HTERT RPE-1 (cell line): Measurements from ENCODE around the gene PI16.

Experiments used
- in situ Hi-C: fragments of 300-500 bp; cut with MboI; formaldehyde crosslinking; loops from 4 replicates; pipeline ENCODE4 v1.14.3; 2020; ENCODE audit warnings: low sequenced_read_pairs

PI16 gene

DNA sequence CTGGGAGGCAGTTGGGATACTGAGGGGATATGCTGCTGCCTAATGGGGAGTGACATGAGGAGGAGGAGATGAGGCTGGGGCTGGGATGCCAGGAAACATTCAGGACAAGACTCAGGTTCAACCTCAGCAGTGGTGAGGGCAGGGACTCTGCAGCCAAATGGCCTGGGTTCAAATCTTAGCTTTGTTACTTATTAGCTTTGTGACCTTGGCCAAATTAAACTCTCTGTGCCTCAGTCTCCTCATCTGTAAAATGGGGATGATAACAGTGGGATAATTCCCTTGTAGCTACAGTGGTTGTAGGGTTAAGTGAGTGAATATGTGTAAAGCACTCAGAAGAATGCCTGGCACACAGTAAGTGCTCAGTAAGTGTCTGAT lies 1.9 kb downstream of the PI16 start:
- in situ Hi-C loops: no loop called here

DNA sequence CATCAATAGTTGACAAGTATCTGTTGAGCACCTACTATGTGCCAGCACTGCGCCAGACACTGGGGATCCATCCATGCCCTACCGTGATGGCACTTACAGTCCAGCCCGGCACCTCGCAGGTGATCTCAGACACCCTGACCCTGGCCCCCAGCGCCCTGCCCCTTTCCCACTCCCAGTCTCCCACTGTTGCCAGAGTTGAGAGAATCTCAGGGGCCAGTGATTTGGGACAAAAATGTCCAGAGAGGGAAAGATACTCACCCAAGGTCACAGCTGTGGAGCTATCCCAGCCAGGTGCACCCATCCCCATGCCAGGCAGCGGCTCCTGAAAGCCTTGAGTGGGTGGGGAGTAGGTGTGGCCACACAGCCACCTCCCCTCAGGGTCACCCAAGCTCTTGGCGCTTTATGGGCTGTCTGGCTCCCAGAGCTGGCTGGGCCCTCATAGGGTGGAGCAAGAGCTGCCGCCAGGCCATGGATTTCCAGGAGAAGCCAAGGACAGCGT lies 3.3 kb downstream of the PI16 start:
- in situ Hi-C loops: no loop called here

DNA sequence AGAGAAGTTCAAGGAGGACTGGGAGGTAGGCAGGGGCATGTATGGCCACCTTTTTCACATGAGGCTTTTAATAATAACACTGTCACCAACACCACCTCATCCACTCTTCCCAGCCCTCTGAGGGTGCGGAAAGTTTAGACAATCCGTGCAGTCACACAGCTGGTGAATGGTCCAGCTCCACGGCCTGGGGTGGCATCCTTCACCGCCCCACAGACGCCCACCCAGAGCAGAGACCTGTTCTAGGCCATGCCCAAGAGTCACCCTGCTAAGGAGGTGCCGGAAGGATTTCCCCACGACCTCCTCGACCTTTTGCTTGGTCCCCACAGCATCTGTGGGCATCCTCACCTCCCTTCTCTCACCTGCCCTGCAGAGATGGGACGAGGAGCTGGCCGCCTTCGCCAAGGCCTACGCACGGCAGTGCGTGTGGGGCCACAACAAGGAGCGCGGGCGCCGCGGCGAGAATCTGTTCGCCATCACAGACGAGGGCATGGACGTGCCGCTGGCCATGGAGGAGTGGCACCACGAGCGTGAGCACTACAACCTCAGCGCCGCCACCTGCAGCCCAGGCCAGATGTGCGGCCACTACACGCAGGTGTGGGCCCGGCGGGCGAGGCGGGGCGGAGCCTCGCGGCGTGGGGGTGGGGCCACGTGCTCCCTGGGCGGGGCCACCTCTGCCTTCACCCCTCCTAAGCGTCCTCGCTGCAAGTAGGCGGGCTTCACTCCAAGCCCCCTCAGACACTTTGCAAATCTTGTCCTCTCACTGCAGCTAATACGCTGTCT lies 4.4 kb downstream of the PI16 start:
- in situ Hi-C loops: no loop called here

DNA sequence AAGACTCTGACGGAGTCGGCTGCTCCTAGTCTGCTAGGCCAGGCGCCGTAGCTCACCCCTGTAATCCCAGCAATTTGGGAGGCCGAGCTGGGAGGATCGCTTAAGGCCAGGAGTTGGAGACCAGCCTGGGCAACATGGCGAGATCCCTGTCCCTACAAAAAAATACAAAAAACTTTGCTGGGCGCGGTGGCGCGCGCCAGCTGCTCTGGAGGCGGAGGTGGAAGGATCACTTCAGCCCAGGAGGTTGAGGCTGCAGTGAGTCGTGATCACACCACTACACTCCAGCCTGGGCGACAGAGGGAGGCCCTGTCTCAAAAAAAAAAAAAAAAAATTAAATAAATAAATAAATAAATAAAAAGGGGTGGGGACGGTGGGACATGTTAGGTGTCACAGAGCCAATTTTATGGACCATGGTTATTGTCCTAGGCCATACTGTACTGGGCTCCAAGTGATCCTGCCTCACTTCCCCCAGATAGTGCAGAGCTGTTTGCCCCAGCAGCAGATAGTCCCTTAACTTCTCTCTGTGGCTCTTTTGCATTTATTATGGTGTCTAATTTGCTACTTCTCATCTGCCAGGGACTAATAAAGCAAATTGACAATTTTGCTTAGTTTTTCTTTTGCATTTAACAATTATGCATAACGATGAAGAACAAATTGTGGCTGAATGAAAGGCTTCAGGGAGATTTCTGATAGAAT lies 5.2 kb downstream of the PI16 start:
- in situ Hi-C loops: no loop called here

DNA sequence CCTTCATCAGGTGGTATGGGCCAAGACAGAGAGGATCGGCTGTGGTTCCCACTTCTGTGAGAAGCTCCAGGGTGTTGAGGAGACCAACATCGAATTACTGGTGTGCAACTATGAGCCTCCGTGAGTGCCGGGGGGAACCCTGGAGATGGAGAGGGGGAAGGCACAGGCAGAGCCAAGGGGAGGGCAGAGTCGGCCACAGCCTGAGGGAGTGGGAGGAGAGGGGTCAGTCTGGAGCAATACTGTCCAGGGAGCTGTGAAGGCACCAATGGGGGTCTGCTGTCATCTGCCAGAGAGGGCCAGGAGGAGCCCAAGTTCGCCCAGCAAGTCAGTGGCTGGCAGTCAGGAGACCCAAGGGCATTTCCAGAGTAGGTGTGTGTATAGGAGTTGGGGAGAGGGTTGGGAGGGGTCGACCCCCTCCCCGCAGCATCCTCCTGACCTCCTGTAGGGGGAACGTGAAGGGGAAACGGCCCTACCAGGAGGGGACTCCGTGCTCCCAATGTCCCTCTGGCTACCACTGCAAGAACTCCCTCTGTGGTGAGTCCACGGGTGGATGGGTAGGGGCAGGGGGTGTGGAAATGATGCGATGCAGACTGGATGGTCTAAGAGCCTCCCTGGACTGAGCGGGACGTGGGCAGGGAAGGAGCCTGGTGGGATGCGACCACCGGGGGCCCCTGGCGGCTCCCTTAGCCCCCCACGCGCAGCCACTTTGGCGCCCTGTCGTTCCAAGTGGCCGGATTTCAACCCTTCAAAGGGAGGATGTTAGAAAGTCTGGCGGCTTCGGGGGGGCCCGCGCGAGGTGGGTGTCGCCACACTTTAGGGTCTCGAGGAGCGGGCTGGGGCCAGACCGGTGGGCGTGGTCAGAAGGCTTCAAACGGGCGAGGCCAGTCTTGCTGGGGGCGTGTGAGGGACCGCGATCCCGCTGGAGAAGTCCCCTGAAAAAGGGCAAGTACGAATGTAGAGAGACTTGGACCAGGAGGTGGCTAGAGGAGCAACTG lies 7.2 kb downstream of the PI16 start:
- in situ Hi-C loops: no loop called here

DNA sequence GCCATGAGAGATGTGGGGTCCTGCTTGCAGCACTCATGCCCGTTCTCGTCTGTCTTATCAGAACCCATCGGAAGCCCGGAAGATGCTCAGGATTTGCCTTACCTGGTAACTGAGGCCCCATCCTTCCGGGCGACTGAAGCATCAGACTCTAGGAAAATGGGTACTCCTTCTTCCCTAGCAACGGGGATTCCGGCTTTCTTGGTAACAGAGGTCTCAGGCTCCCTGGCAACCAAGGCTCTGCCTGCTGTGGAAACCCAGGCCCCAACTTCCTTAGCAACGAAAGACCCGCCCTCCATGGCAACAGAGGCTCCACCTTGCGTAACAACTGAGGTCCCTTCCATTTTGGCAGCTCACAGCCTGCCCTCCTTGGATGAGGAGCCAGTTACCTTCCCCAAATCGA lies 8.3 kb downstream of the PI16 start:
- in situ Hi-C loops: no loop called here

DNA sequence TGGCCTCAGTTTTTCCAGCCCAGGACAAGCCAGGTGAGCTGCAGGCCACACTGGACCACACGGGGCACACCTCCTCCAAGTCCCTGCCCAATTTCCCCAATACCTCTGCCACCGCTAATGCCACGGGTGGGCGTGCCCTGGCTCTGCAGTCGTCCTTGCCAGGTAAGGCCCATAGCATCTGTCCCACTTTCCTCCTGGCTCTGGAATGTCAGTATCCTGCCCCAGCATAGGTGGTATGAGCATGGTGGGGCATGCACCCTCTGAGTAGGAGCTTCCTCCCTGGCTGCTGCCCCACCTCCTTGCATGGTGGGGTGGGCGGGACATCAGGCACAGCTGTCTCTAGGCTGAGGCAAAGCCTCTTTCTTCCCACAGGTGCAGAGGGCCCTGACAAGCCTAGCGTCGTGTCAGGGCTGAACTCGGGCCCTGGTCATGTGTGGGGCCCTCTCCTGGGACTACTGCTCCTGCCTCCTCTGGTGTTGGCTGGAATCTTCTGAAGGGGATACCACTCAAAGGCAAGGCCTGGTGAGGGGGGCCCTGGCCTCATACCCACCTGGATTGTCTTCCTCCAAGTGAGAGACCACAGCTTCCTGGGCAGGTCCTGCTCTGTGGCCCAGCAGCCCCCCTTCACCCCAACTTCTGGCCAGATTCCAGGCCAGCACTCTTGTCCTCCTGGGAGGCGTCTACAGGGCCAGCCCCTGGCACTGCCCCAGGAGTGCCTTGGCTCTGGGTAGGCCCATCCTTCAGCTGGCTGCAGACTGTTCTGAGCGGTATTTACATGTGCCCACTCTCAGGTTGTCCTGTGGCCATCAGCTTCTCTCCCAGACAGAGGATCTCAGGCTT lies 9.1 kb downstream of the PI16 start:
- in situ Hi-C loops: no loop called here

DNA sequence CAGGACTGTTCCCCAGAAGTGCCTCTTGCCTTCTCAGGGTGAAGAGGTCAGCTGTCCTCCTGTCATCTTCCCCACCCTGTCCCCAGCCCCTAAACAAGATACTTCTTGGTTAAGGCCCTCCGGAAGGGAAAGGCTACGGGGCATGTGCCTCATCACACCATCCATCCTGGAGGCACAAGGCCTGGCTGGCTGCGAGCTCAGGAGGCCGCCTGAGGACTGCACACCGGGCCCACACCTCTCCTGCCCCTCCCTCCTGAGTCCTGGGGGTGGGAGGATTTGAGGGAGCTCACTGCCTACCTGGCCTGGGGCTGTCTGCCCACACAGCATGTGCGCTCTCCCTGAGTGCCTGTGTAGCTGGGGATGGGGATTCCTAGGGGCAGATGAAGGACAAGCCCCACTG lies 9.8 kb downstream of the PI16 start:
- in situ Hi-C loops: no loop called here

DNA sequence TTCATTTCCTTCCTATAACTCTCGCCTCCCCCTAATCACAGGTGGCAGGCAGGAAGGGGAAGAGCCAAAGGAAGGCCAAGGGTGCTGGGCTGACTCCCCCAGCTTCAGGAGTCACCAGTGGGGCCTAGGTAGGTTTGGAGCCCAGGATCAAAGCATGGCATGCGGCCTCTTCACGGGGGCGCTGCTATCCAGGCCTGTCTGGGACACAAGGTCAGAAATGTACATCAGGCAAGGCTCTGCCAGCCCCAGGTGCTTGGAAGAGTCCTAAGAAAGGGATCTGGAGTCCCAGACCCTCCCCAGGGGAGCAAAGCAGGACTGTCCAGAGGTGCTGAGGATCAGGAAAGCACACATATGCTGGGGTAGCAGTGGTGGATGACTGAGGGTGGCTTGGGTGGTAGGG lies 10.4 kb downstream of the PI16 start:
- in situ Hi-C loops: no loop called here

DNA sequence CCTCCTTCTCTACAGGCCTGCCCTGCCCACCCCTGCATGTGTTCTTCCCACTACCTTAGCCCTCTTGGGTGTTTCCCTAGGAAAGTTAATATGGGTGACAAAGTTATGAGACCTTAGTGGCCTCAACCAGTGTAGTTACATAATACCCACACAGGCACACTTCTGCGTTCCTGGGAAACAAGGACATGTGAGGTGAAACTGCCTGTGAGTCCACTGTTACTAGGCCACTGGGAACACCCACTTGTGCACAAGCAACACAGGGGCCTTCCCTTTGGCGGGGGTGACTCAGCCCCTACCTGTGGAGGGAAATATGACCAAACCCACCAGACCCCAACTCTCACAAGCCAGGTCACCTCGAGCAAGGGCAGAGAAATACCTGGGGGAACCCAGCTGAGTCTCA lies 12.8 kb downstream of the PI16 start:
- in situ Hi-C loops: no loop called here

DNA sequence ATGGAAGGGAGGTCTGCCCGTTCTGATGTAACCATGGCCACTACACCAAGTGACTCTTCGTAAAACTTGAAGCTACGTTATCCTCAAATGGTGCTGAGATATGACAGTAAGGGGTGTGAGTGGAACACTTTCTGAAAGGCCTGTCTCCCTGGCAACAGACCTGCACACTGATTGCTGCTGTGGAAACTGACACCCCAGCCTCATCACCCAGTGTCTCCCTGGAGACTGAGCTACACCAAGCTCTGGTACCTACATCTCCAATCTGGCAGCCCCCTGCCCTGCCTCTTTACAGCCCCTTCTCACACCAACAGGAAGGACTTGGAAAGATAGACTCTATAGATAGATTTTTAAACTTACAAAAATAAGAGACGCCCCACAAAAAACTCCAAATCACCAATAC lies 13.2 kb downstream of the PI16 start:
- in situ Hi-C loops: no loop called here

DNA sequence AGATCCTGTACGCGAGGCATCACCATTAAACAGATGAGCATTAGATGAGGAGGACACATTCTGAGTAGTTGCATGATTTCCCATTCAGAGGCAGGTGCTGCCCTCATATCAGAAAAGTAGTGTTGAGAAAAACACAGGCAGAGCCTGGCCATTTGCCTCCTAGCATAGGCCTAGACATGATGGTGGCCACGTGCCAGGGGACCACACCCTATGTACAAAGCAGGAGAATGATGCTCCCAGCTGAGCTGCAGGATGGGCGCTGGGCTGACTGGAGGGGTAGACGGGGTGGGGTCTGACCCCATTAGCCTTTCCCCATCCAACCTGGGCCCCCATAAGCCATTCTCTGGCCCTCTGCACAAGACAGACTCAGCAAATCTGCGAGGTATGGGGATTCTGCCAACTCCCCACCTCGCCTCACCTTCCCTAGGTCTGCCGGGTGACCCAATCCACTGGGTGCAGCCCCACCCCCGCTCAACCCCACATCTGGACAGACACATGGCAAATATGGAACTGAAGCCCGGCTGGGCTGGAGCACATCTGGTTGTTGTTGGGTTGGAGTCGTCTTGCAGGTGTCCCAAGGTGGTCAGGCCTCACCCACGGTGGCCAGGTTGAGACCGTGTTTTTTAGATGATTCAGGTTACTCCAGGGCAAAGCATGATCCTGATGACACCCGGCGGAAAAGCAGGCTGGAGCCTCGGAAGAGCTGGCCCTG lies 13.9 kb downstream of the PI16 start:
- in situ Hi-C loops: no loop called here

DNA sequence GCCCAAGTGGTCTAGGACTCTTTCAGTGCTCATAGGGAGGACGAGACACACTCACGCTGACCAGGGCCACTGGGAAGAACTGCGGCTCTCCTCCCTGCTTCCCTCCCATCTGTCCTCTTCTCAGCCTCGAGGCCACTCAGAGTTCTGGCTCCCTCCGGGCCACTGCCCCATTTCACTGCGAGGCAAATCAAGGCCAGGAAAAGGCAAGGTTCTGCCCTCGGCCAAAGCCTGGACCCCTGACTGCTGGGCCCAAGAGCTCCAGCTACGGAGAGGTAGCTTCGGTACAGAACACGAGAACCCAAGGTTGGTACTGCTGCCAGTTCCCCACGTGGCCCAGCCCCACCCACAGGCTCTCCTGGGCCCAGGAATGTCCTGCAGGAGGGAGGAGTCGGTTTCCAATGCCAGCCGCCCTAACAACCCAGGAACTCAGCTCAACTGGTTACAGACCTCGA lies 14.7 kb downstream of the PI16 start:
- in situ Hi-C loops: no loop called here

DNA sequence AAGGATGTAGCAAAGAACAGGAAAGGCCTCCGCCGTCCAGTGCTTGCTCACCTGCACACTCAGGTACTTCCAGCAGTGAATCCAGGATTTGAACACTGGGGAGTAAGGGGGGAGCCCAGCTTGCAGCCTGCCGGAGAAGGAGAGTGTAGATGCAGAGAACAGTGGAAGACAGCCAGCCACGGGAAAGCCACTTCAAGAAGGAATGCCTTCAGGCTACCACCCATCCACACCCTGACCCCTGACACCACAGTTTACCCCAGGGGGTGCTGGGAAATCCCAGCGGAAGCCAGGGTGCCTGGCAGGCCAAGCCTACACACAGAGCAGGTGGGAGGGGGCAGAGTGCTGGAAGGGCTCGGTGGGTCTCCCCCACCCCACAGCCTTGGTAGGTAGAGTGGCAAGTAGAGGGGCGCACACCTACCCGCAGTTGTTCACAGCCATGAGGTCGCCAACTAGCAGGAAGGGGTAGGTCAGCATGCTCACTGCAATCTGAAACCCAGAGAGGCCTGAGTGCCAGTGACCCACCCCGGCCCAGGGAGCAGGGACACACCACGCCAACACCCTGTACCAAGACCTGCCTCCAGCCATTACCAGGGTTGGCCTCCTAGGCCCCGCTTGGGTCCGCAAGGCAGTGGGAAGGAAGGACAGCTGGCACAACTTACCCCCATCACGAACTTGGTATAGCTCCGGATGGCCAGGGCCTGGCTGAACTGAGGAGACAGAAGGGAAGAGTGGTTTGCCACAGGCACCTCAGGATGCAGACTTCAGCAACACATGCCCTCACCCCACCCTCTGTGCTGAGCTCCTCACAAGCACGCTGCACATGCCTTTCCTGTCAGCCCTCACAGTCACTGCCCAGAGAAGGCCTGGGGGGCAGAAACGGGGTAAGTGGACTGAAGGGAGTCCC lies 15.7 kb downstream of the PI16 start:
- in situ Hi-C loops: no loop called here

DNA sequence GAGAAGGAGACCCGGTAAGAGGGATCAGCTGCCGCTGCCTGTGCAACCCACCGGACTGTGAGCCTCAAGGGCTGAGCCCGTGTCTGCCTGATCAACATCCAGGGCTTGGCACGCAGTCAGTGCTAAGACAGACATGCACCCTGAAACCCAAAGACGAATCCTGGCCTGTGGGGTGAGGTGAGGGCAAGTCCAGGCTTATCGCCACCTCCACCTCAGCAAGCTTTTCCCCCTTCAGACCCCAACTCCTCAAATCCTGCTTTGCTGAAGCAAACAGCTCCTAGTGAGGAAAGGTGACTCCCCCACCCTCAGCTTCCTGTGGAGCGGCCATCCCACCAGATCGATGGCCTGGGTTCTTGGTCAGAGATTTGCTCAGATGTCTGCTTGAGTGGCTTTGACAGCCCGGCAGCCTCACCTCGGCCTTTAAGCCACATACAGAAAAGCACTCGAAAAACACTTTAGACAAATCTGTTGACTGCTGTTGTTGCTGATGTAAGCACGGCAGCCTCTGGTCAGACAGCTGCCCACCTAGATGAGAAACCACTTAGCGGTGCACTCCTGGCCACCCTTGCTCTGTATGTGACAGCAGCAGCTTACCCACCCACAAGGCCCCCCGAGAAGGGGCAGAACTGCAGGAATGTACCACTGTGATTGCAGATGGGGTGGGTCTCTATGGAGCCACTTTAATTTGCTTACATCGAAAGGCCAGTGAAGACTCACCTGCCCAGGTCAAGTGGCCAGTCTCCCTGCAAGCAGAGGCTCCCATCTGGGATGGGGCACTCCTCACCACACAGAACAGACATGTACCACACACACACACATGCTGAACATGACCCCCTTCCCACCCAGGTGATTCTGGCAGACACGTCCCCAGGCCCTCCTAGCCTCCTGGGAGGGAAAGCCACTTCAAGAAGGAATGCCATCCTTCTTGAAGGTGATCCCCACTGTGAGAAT lies 16.6 kb downstream of the PI16 start:
- in situ Hi-C loops: no loop called here

DNA sequence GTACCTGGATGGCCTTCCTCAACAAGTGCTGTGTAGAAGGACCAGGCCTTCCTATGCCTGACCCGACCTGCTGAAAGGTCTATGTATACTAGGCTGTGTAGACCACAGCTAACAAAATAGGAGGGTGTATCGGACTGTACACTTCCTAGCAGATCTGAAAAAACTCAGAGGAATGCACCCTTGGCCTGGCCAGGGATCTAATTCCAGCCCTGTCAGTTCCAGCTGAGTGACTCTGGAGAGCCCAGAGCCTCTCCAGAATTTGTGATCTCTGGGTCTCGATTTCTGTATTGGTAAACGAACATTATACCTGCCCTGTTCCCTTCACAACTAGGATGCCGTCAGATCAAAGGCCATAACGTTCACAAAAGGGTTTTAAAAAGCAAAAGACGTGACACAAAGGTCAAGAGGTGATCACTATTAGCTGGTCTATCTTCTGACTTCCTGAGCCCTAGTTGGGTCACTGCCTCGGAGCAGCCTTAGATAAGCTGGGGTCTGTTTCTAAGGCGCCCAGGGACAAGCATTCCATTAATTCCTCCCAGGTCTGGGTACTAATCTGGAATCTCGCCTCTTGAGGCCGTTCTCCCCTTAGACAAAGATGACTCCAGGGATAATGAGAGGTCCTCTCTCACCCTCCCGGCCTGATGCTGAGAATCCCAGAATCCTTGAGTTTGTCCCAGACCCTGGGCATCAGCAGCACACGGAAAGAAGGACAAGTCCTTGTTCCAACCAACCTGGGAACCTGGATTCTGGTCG lies 17.6 kb downstream of the PI16 start:
- in situ Hi-C loops: no loop called here

DNA sequence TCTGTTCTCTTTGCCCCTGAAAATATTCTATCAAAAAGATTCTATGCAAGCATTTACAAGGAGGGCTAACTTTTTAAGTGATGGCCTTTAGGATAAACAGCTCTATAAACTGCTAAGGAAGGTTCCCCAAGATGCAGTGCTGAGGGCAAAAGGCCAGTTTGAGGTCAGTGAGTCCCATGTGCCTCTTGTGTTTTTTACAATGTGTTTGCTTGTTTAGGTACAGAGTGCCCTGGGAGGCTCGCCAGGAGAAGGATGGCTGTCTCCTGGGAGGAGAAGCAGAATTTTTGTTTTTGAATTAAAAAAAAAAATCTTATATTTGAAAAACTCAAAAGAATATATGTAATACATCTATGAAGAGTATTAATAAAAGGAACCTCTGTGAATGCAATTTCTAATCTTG lies 18.7 kb downstream of the PI16 start:
- in situ Hi-C loops: no loop called here
